ENCODE results near the gene UBQLN2. TPM values are rescaled to one million over a fixed set of nuclear protein-coding genes. Genes with fewer than 3 reads are reported as not detected.

The UBQLN2 gene
- 10 to 100 TPM; 77.4 to 81.9 TPM for total RNA-seq

GRCh38 chrX:56563231-56564161 lies at the start of gene UBQLN2:
UBQLN2 (plus strand) TSS chrX:56563627; CDS start chrX:56563874, 247 bp downstream.

Other genes starting within 250 kb of the UBQLN2 start
- gene NBDY, start 165.6 kb downstream of the UBQLN2 start, total RNA-seq, result 10 to 100 TPM; 48.0 to 52.3 TPM